GM12878 (cell line): ENCODE measurements around the gene TRIM3. TPM values are rescaled to one million over a fixed set of nuclear protein-coding genes. Genes with fewer than 3 reads are reported as not detected.

Experiments used
- BACH1 ChIP-seq: fragments of 450-650 bp; IDR thresholded peaks from 2 replicates; pipeline ENCODE4 v1.6.1; 2017; ENCODE audit warnings: mild to moderate bottlenecking, borderline replicate concordance
- BHLHE40 ChIP-seq, 2 experiments: fragments of 450-650 bp in 1 of 2; IDR thresholded peaks; 2 replicates each; pipeline ENCODE4 v1.6.1; 2011 to 2017; ENCODE audit warnings: low read depth in 2 of 2, borderline replicate concordance in 1 of 2, improper control_type of control experiment in 1 of 2, low read length in 1 of 2, mild to moderate bottlenecking in 1 of 2
- CHD2 ChIP-seq: IDR thresholded peaks from 2 replicates; pipeline ENCODE4 v1.6.1; 2011; ENCODE audit warnings: low read depth, low read length, improper control_type of control experiment, borderline replicate concordance
- ETV6 ChIP-seq, 2 experiments: fragments of 450-650 bp in 1 of 2; IDR thresholded peaks in 1 of 2; conservative IDR thresholded peaks in 1 of 2; 2 replicates each; pipeline ENCODE4 v1.6.1; 2014; ENCODE audit warnings: antibody characterized with exemption in 1 of 2, borderline replicate concordance in 1 of 2, low read depth in 1 of 2, mild to moderate bottlenecking in 1 of 2, moderate library complexity in 1 of 2
- FOXM1 ChIP-seq: IDR thresholded peaks from 2 replicates; pipeline ENCODE4 v1.6.1; 2012; ENCODE audit warnings: low read depth, mild to moderate bottlenecking, inconsistent platforms, low read length, moderate library complexity
- IKZF1 ChIP-seq: fragments of 450-650 bp; conservative IDR thresholded peaks from 2 replicates; pipeline ENCODE4 v1.6.1; 2017; ENCODE audit warnings: antibody characterized with exemption, mild to moderate bottlenecking
- KDM1A ChIP-seq: fragments of 200-600 bp; sonication (generic); IDR thresholded peaks from 2 replicates; pipeline ENCODE4 v1.6.1; 2016; ENCODE audit warnings: borderline replicate concordance
- PAX8 ChIP-seq: fragments of 450-650 bp; IDR thresholded peaks from 2 replicates; pipeline ENCODE4 v1.6.1; 2017; ENCODE audit warnings: mild to moderate bottlenecking, moderate library complexity
- RUNX3 ChIP-seq: IDR thresholded peaks from 2 replicates; pipeline ENCODE4 v1.6.1; 2012; ENCODE audit warnings: low read length, inconsistent platforms
- SPI1 ChIP-seq: IDR thresholded peaks from 2 replicates; pipeline ENCODE4 v1.6.1; 2011; ENCODE audit warnings: low read depth, mild to moderate bottlenecking, low read length, moderate library complexity, borderline replicate concordance; ENCODE audit not compliant: insufficient read depth
- polyA plus RNA-seq, 11 experiments: library from polyadenylated mRNA; depleted of rRNA in 4 of 11; unstranded in 6 of 11; stranded (reverse) in 5 of 11; fragments of >200 nt; fragmentation: Nextera tagmentation in 4 of 11; fragmentation: Illumina TruSeq in 1 of 11; extraction: Ambion mirVana in 4 of 11; extraction: Trizol in 1 of 11; gene quantifications; 1 replicate in 1 of 11; 2 replicates in 10 of 11; pipeline versions ENCODE4 v1.2.1 to v1.2.3, GENCODE V29; 2011 to 2016; ENCODE audit warnings: inconsistent platforms in 2 of 11, missing spikeins in 2 of 11, low read depth in 1 of 11
- total RNA-seq, 4 experiments: library from RNA; depleted of rRNA in 3 of 4; stranded (reverse); fragments of >200 nt in 3 of 4; fragmentation: Illumina TruSeq in 1 of 4; extraction: Trizol in 1 of 4; gene quantifications; 2 replicates each; pipeline versions ENCODE4 v1.2.1 to v1.2.3, GENCODE V29; 2013 to 2021
- TF ChIP-seq, protein P1 (sequence below): IDR thresholded peaks from 2 replicates; pipeline ENCODE4 v1.6.1; 2011; ENCODE audit warnings: mild to moderate bottlenecking, low read depth, low read length, moderate library complexity; ENCODE audit not compliant: insufficient replicate concordance
- TF ChIP-seq, protein P2 (sequence below): IDR thresholded peaks from 2 replicates; pipeline ENCODE4 v1.6.1; 2011; ENCODE audit warnings: borderline replicate concordance, low read depth, mild to moderate bottlenecking, moderate library complexity, mixed read lengths, low read length; ENCODE audit not compliant: insufficient read depth; ENCODE audit errors: extremely low read length

The TRIM3 gene
- total and polyA plus RNA-seq, 10 of the 15 experiments (the other 5 are each of a cell fraction or from before 2014, with no cell fraction given), result 0.34 to 11.8 (median 4.8) TPM

DNA sequence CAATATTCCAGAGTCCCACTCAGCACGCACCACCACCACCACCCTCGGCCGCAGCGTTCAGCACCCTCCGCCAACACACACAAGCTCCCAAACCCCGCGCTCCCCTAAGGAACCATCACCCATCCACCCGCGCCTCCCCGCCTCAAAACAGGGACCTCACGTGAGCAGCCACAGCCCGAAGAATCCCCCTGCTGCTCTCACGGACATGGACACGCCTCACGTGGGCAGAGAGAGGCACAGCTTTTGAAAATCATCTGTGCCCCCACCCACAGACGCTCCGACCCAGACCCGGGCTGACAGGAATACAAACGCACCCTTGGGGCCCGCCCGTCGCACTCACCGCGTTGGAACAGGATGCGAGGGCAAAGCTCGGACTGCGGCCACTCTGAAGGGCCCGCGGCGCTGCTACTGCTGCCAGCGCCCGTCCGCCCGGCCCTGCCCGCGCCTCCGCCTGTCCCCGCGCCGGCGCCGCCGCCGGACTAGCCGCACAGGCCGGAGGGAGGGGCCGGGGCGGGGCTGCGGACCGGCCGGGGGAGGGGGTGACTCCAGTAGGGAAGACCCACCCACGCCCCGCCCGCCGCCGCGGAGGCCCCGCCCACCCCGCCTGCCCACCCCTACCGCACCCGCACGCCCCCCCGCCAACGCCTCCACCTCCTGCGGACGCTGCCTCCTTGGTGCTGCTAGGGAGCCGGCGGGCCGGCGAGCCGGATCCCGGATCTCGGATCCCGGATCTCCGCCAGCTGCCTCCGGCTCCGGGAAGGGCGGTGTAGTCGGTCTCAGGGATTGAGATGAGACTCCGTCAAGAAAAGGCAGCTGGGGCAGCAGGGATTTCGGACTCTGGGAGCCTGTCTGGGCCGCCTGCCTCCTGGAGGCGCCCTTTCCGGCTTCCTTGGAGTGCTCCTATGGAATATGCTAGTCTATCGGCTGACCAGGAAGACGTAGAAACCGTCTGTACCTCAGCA is at the start of gene TRIM3 (continued):
- TF ChIP-seq, protein P1, sequence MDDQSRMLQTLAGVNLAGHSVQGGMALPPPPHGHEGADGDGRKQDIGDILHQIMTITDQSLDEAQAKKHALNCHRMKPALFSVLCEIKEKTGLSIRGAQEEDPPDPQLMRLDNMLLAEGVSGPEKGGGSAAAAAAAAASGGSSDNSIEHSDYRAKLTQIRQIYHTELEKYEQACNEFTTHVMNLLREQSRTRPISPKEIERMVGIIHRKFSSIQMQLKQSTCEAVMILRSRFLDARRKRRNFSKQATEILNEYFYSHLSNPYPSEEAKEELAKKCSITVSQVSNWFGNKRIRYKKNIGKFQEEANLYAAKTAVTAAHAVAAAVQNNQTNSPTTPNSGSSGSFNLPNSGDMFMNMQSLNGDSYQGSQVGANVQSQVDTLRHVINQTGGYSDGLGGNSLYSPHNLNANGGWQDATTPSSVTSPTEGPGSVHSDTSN, result no peak
- TF ChIP-seq BHLHE40 (IDR thresholded peaks at IDR 0.05; ENCODE audit: borderline replicate concordance in 1 of 2, low read depth in 2 of 2, low read length in 1 of 2) (peak; percentile 81 to 92), BACH1 (peak; percentile 15; the same call in 1 of the 2 replicates), SPI1 (no peak), RUNX3 (0 out of 2 replicates have a peak, but pooled peaks have one; percentile 8), IKZF1 (peak; percentile 37), FOXM1 (no peak), PAX8 (no peak), CHD2 (no peak), ETV6 (conservative IDR thresholded peaks at IDR 0.05 in 1 of 2, IDR thresholded peaks at IDR 0.05 in 1 of 2; ENCODE audit: borderline replicate concordance in 1 of 2, low read depth in 1 of 2) (no peak), KDM1A (no peak)
- TF ChIP-seq, protein P2, sequence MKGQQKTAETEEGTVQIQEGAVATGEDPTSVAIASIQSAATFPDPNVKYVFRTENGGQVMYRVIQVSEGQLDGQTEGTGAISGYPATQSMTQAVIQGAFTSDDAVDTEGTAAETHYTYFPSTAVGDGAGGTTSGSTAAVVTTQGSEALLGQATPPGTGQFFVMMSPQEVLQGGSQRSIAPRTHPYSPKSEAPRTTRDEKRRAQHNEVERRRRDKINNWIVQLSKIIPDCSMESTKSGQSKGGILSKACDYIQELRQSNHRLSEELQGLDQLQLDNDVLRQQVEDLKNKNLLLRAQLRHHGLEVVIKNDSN, result peak; percentile 53
- TF ChIP-seq, all 136 proteins: peak for 16
